PC-3 (cell line): ENCODE results near the gene TAF3. TPM values are rescaled to one million over a fixed set of nuclear protein-coding genes. Genes with fewer than 3 reads are reported as not detected.

ENCODE experiments used
- ATAC-seq: fragments of 200-7000 bp; cut with Tn5 transposase; 2 replicates; pipeline ENCODE4 v1.9.1; 2020; ENCODE audit warnings: mild to moderate bottlenecking, moderate library complexity
- BruUV-seq: library from RNA; stranded (reverse); fragments of 400-500 nt; replicated peaks from 2 replicates; lab custom pipeline; 2021; lab: Mats Ljungman, UMichigan
- CTCF ChIA-PET: fragments of 300-600 bp; sonication (Branson Sonifier 250); formaldehyde crosslinking; loops from one replicate; lab custom pipeline; 2022; ENCODE audit warnings: antibody characterized with exemption; lab: Charles Lee
- POLR2A ChIA-PET: fragments of 300-600 bp; sonication (Branson Sonifier 250); formaldehyde crosslinking; loops from one replicate; lab custom pipeline; 2022; ENCODE audit warnings: antibody characterized with exemption; ENCODE audit not compliant: unreplicated experiment; lab: Charles Lee
- DNase-seq: peaks from one replicate; pipeline ENCODE4 v3.0.0-alpha.2; 2015
- H2AFZ ChIP-seq: fragments of 300-600 bp; sonication (generic); 2 replicates; pipeline ENCODE4 v1.6.0; 2016; ENCODE audit warnings: antibody characterized with exemption, low read length
- H3F3A ChIP-seq: fragments of 300-600 bp; sonication (generic); one replicate; pipeline ENCODE4 v1.6.0; 2017; ENCODE audit warnings: antibody characterized with exemption, low read length, control low read depth, mild to moderate bottlenecking; ENCODE audit not compliant: unreplicated experiment
- H3K27ac ChIP-seq: fragments of 300-600 bp; sonication (generic); 2 replicates; pipeline ENCODE4 v1.5.1; 2016; ENCODE audit warnings: mild to moderate bottlenecking, low read length
- H3K27me3 ChIP-seq: fragments of 300-600 bp; sonication (generic); 2 replicates; pipeline ENCODE4 v1.6.1; 2016; ENCODE audit warnings: low read length, mixed read lengths
- H3K36me3 ChIP-seq: fragments of 300-600 bp; sonication (generic); 2 replicates; pipeline ENCODE4 v1.6.1; 2016; ENCODE audit warnings: low read depth, mixed run types, low read length, mixed read lengths
- H3K4me1 ChIP-seq: fragments of 300-600 bp; sonication (generic); 2 replicates; pipeline ENCODE4 v1.5.1; 2016; ENCODE audit warnings: low read length; ENCODE audit not compliant: insufficient read depth
- H3K4me2 ChIP-seq: fragments of 300-600 bp; sonication (generic); 2 replicates; pipeline ENCODE4 v1.6.0; 2016; ENCODE audit warnings: low read length
- H3K4me3 ChIP-seq: fragments of 300-600 bp; sonication (generic); 2 replicates; pipeline ENCODE4 v1.5.1; 2016; ENCODE audit warnings: mild to moderate bottlenecking, low read length, mixed read lengths
- H3K79me2 ChIP-seq: fragments of 300-600 bp; sonication (generic); 2 replicates; pipeline ENCODE4 v1.6.1; 2017; ENCODE audit warnings: low read length, mixed read lengths
- H3K9ac ChIP-seq: fragments of 300-600 bp; sonication (generic); 2 replicates; pipeline ENCODE4 v1.6.0; 2016; ENCODE audit warnings: mild to moderate bottlenecking, low read length
- H3K9me2 ChIP-seq: fragments of 300-600 bp; sonication (generic); replicated peaks from 2 replicates; pipeline ENCODE4 v1.6.1; 2016; ENCODE audit warnings: mixed run types, low read length, mixed read lengths
- H3K9me3 ChIP-seq: fragments of 300-600 bp; sonication (generic); 2 replicates; pipeline ENCODE4 v1.6.1; 2016; ENCODE audit warnings: low read length, mixed read lengths
- H4K20me1 ChIP-seq: fragments of 300-600 bp; sonication (generic); 2 replicates; pipeline ENCODE4 v1.6.1; 2016; ENCODE audit warnings: low read length, mixed read lengths
- EZH2 ChIP-seq: fragments of 300-600 bp; sonication (generic); IDR thresholded peaks from one replicate; pipeline ENCODE4 v1.6.1; 2017; ENCODE audit warnings: antibody characterized with exemption, mild to moderate bottlenecking, low read length; ENCODE audit not compliant: unreplicated experiment
- EZH2phosphoT487 ChIP-seq: fragments of 300-600 bp; sonication (generic); IDR thresholded peaks from 2 replicates; pipeline ENCODE4 v1.6.1; 2018; ENCODE audit warnings: mild to moderate bottlenecking, antibody characterized with exemption, low read length, borderline replicate concordance
- intact Hi-C: fragments of 100-400 bp; cut with micrococcal nuclease; formaldehyde crosslinking; loops from 2 replicates; pipeline ENCODE4 v1.9.0; 2023
- total RNA-seq: library from RNA; depleted of rRNA; stranded (reverse); fragments of >200 nt; gene quantifications from 2 replicates; pipeline ENCODE4 v1.2.3, GENCODE V29; 2014
- TF ChIP-seq, protein P1 (sequence below): fragments of 300-600 bp; sonication (generic); conservative IDR thresholded peaks from 2 replicates; pipeline ENCODE4 v1.5.1; 2017; ENCODE audit warnings: antibody characterized with exemption, low read depth, mild to moderate bottlenecking, low read length

Gene TAF3
- total RNA-seq, 1 experiment from 2014 or later: 2.0 TPM

DNA sequence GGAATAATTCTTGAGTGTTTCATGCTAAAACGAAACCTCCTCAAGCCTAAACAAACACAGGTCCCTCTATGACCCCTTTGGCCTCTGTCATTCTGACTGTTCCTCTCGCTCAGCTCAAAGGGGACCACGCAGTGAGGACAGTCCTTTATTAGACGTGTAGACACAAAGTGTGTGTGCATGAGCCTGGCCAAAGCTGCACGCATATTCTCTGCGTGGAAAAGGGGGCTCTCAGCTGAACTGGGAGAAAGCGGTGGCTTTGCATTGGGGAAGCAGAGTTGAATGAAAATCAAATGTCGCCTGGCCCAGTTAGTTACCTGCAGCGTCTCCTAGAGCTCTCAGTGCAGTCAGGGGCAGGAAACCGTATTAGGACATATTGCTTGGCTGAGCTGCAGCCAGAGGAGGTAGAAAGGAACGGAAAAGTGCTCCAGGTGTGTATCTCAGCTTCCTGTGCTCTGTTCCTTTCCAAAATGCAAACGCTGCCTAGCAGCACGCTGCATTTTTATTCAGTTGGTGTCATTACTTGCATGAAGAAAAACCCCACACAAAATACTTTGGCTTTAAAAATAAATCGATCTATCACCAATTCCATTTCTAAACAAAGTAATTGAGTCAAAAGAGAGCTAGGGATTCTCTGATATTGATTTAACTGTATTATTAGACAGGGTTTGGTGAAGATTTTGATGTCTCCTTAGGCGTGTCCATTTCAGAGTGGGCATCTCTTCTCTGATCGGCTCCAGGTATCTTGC, 241.1 kb downstream of the TAF3 start:
- DNase-seq: no peak
- H3K36me3 ChIP-seq: no peaks in the 10 kb centered on the region
- ChIA-PET CTCF (interaction anchor here (0.6 kb wide), 1 partner anchor 11 kb away, joined by 3 read pairs; no protein-coding TSS in a partner anchor), POLR2A (no interaction called here)
- ATAC-seq: no peak
- no peaks in the 10 kb centered on the region for H3K9me2 ChIP-seq
- intact Hi-C loops: loop anchor here (10.0 kb wide), 2 partner anchors 255 to 305 kb away; no protein-coding TSS in a partner anchor
- H3K9ac ChIP-seq: no peak overlapping the region
- no peaks in the 10 kb centered on the region for H4K20me1 ChIP-seq
- H3F3A ChIP-seq: no peaks in the 10 kb centered on the region
- peaks cover 36% of the 10 kb centered on the region for H3K79me2 ChIP-seq
- no peak overlapping the region for H3K4me3 ChIP-seq
- no peaks in the 10 kb centered on the region for H3K27me3 ChIP-seq
- no peak overlapping the region for H3K27ac ChIP-seq
- peaks cover 13% of the 10 kb centered on the region for H3K4me1 ChIP-seq
- BruUV-seq: no TSS peak
- H2AFZ ChIP-seq: no peak overlapping the region
- H3K9me3 ChIP-seq: no peaks in the 10 kb centered on the region
- peak overlapping the region; percentile 63 for H3K4me2 ChIP-seq
- TF ChIP-seq, protein P1, sequence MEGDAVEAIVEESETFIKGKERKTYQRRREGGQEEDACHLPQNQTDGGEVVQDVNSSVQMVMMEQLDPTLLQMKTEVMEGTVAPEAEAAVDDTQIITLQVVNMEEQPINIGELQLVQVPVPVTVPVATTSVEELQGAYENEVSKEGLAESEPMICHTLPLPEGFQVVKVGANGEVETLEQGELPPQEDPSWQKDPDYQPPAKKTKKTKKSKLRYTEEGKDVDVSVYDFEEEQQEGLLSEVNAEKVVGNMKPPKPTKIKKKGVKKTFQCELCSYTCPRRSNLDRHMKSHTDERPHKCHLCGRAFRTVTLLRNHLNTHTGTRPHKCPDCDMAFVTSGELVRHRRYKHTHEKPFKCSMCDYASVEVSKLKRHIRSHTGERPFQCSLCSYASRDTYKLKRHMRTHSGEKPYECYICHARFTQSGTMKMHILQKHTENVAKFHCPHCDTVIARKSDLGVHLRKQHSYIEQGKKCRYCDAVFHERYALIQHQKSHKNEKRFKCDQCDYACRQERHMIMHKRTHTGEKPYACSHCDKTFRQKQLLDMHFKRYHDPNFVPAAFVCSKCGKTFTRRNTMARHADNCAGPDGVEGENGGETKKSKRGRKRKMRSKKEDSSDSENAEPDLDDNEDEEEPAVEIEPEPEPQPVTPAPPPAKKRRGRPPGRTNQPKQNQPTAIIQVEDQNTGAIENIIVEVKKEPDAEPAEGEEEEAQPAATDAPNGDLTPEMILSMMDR: no peak
- no peak for TF ChIP-seq EZH2

DNA sequence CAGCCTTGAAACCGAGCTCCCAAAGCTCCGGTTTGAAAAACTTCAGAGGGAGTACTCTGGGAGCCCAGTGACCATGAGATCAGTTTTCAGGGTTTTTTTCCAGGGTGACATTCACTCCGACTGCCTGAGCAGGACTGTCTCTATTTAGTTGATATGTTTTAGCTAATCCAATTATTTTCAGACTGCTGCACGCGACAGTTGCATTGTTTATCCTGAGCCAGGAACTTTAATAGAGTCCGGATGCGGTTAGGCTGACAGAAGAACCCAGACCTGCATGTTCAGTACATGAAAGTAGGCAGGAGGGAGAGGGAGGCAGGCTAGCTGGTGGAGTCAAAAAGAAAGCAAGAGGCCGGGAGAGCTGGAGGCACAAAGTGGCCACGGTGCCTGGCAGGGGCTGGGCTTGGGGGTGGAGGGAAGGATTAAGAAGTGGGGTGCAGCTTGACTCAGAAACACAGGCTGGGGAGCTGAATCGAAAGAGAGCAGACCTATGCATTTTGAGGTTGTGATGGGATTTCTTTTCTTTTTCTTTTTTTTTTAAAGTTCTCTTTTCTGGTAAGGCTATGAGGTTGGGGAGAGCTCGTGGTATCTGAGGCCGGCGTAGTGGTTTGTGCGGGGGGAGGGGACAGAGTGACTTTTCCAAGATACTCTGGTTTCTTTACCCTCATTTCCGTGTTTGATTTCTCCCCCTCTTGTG, 241.9 kb downstream of the TAF3 start:
- DNase-seq (peak; percentile 47), ATAC-seq (peak; percentile 86)
- Histone ChIP-seq H3F3A (no peaks in the 10 kb centered on the region), H2AFZ (no peak overlapping the region), H3K79me2 (peaks cover 29% of the 10 kb centered on the region), H4K20me1 (no peaks in the 10 kb centered on the region), H3K4me1 (peaks cover 13% of the 10 kb centered on the region), H3K4me3 (no peak overlapping the region), H3K27me3 (no peaks in the 10 kb centered on the region), H3K9me2 (no peaks in the 10 kb centered on the region), H3K9me3 (no peaks in the 10 kb centered on the region), H3K36me3 (no peaks in the 10 kb centered on the region), H3K27ac (no peak overlapping the region), H3K9ac (no peak overlapping the region), H3K4me2 (peak overlapping the region; percentile 63)
- POLR2A ChIA-PET: no interaction called here
- TF ChIP-seq EZH2phosphoT487 (no peak), EZH2 (no peak)
- TF ChIP-seq, protein P1: no peak
- BruUV-seq: no TSS peak
- CTCF ChIA-PET: interaction anchor here (0.6 kb wide), 1 partner anchor 11 kb away, joined by 3 read pairs; no protein-coding TSS in a partner anchor
- intact Hi-C loops: no loop called here

DNA sequence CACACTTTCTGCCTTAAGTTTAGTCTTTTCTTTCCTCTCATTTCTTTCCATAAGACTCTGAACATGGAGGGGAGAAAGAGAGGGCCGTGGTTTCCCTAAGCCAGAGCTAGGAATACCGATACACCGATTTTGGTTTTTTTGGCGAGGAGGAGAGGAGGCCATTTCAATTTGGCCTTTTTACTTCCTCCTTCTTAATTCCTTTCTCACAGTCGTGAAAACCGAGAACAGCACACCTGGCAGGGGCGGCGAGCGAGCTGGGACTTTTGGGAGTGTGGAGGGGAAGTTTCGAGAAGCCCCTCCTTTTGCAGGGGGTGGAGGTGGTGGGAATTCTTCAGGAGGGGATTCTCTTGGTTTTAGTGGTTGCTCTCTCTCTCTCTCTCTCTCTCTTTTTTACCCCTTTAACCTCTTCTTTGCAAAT, 242.4 kb downstream of the TAF3 start:
- Histone ChIP-seq H3K4me1 (peaks cover 13% of the 10 kb centered on the region), H3F3A (no peaks in the 10 kb centered on the region), H3K4me2 (peak overlapping the region; percentile 63; the same call in 1 of the 2 replicates), H3K9ac (no peak overlapping the region), H3K9me2 (no peaks in the 10 kb centered on the region), H3K9me3 (no peaks in the 10 kb centered on the region), H3K27me3 (no peaks in the 10 kb centered on the region), H4K20me1 (no peaks in the 10 kb centered on the region), H3K27ac (no peak overlapping the region), H3K36me3 (no peaks in the 10 kb centered on the region), H2AFZ (no peak overlapping the region), H3K79me2 (peaks cover 23% of the 10 kb centered on the region), H3K4me3 (no peak overlapping the region)
- ChIA-PET CTCF (no interaction called here), POLR2A (no interaction called here)
- ATAC-seq (no peak), DNase-seq (no peak)
- TF ChIP-seq, protein P1: no peak
- TF ChIP-seq EZH2: no peak
- no peak for TF ChIP-seq EZH2phosphoT487
- intact Hi-C loops: no loop called here
- BruUV-seq: no TSS peak
